IMR-90 (cell line): Measurements from ENCODE around the gene STAT4. TPM values are rescaled to one million over a fixed set of nuclear protein-coding genes. Genes with fewer than 3 reads are reported as not detected.
A peak's percentile ranks its signal among the peaks of the same experiment; 100 is the strongest.

Experiments used
- ATAC-seq: fragments of 200-7000 bp; cut with Tn5 transposase; 2 replicates; pipeline ENCODE4 v1.9.1; 2020; ENCODE audit warnings: low read depth, mild to moderate bottlenecking, moderate library complexity
- BruUV-seq: library from RNA; stranded (reverse); fragments of 400-500 nt; replicated peaks from 2 replicates; lab custom pipeline; 2021; lab: Mats Ljungman, UMichigan
- CTCF ChIA-PET: fragments of 300-600 bp; formaldehyde crosslinking; extraction: SDS; loops from one replicate; lab custom pipeline; 2021; ENCODE audit warnings: antibody characterized with exemption; lab: Yijun Ruan, JAX
- POLR2A ChIA-PET: fragments of 300-600 bp; sonication (Branson Sonifier 250); formaldehyde crosslinking; loops from one replicate; lab custom pipeline; 2022; ENCODE audit warnings: antibody characterized with exemption; ENCODE audit not compliant: unreplicated experiment; lab: Charles Lee
- DNase-seq: peaks from one replicate; pipeline ENCODE4 v3.0.0; 2013
- H2AFZ ChIP-seq: replicated peaks from 2 replicates; pipeline ENCODE3; 2013; ENCODE audit warnings: low read length, mild to moderate bottlenecking; ENCODE audit not compliant: poor library complexity
- H2AK5ac ChIP-seq: 2 replicates; pipeline ENCODE4 v1.6.1; 2013; ENCODE audit warnings: low read depth, low read length, inconsistent platforms
- H2AK9ac ChIP-seq: replicated peaks from 2 replicates; pipeline ENCODE3; 2013; ENCODE audit warnings: mild to moderate bottlenecking, low read depth, low read length, moderate library complexity; ENCODE audit not compliant: poor library complexity
- H2BK120ac ChIP-seq: 2 replicates; pipeline ENCODE4 v1.6.1; 2013; ENCODE audit warnings: low read depth, low read length, inconsistent platforms
- H2BK15ac ChIP-seq: 3 replicates; pipeline ENCODE4 v1.6.1; 2013; ENCODE audit warnings: low read depth, low read length, inconsistent platforms
- H2BK20ac ChIP-seq: 2 replicates; pipeline ENCODE4 v1.6.1; 2013; ENCODE audit warnings: low read depth, mild to moderate bottlenecking, inconsistent platforms, low read length, moderate library complexity
- H2BK5ac ChIP-seq: 2 replicates; pipeline ENCODE4 v1.6.1; 2013; ENCODE audit warnings: mild to moderate bottlenecking, low read depth, low read length, inconsistent platforms; ENCODE audit not compliant: poor library complexity, severe bottlenecking
- H3K14ac ChIP-seq: replicated peaks from 2 replicates; pipeline ENCODE4 v1.6.1; 2013; ENCODE audit warnings: low read depth, low read length, inconsistent platforms
- H3K18ac ChIP-seq: 2 replicates; pipeline ENCODE4 v1.6.1; 2013; ENCODE audit warnings: low read depth, low read length, control low read depth
- H3K23ac ChIP-seq: 2 replicates; pipeline ENCODE4 v1.6.1; 2013; ENCODE audit warnings: low read depth, low read length, inconsistent platforms
- H3K27ac ChIP-seq: 2 replicates; pipeline ENCODE4 v1.5.1; 2013; ENCODE audit warnings: mild to moderate bottlenecking, control low read depth, low read length; ENCODE audit not compliant: insufficient read depth
- H3K27me3 ChIP-seq: 2 replicates; pipeline ENCODE4 v1.6.1; 2013; ENCODE audit warnings: low read length; ENCODE audit not compliant: control insufficient read depth, insufficient read depth
- H3K36me3 ChIP-seq: 2 replicates; pipeline ENCODE4 v1.6.1; 2013; ENCODE audit warnings: low read length, mixed read lengths; ENCODE audit not compliant: control insufficient read depth, insufficient read depth
- H3K4ac ChIP-seq: 2 replicates; pipeline ENCODE4 v1.6.1; 2013; ENCODE audit warnings: low read depth, low read length, inconsistent platforms
- H3K4me1 ChIP-seq: 2 replicates; pipeline ENCODE4 v1.6.1; 2013; ENCODE audit warnings: low read length, mixed read lengths; ENCODE audit not compliant: control insufficient read depth, insufficient read depth
- H3K4me2 ChIP-seq: 2 replicates; pipeline ENCODE4 v1.6.1; 2013; ENCODE audit warnings: low read depth, mild to moderate bottlenecking, control low read depth, low read length, moderate library complexity
- H3K4me3 ChIP-seq: 2 replicates; pipeline ENCODE4 v1.5.1; 2013; ENCODE audit warnings: low read depth, mild to moderate bottlenecking, control low read depth, low read length, moderate library complexity; ENCODE audit not compliant: insufficient read depth
- H3K56ac ChIP-seq: 2 replicates; pipeline ENCODE4 v1.6.1; 2013; ENCODE audit warnings: low read length, inconsistent platforms; ENCODE audit not compliant: insufficient read depth; ENCODE audit errors: extremely low read depth
- H3K79me1 ChIP-seq, 2 experiments: 2 replicates each; pipeline ENCODE4 v1.6.1; 2013; ENCODE audit warnings: low read length in 2 of 2, inconsistent platforms in 1 of 2, low read depth in 1 of 2
- H3K9ac ChIP-seq: 2 replicates; pipeline ENCODE4 v1.6.1; 2013; ENCODE audit warnings: low read depth, low read length, control low read depth
- H3K9me1 ChIP-seq: 2 replicates; pipeline ENCODE4 v1.6.1; 2013; ENCODE audit warnings: low read length, inconsistent platforms; ENCODE audit not compliant: insufficient read depth
- H3K9me3 ChIP-seq: 2 replicates; pipeline ENCODE4 v1.6.1; 2013; ENCODE audit warnings: low read length; ENCODE audit not compliant: control insufficient read depth, insufficient read depth
- H4K20me1 ChIP-seq: 2 replicates; pipeline ENCODE4 v1.6.1; 2013; ENCODE audit warnings: low read length, inconsistent platforms; ENCODE audit not compliant: insufficient read depth
- H4K5ac ChIP-seq: 2 replicates; pipeline ENCODE4 v1.6.1; 2013; ENCODE audit warnings: mild to moderate bottlenecking, low read depth, low read length, control low read depth
- H4K8ac ChIP-seq, 2 experiments: 2 replicates each; pipeline ENCODE4 v1.6.1; 2013; ENCODE audit warnings: low read depth in 2 of 2, low read length in 2 of 2, control low read depth in 1 of 2, inconsistent platforms in 1 of 2
- H4K91ac ChIP-seq: 2 replicates; pipeline ENCODE4 v1.6.1; 2013; ENCODE audit warnings: low read depth, low read length, inconsistent platforms; ENCODE audit not compliant: insufficient read depth
- CEBPB ChIP-seq: IDR thresholded peaks from 2 replicates; pipeline ENCODE4 v1.6.1; 2012; ENCODE audit warnings: low read depth, low read length, improper control_type of control experiment
- CHD1 ChIP-seq: IDR thresholded peaks from 2 replicates; pipeline ENCODE4 v1.6.1; 2012; ENCODE audit warnings: low read depth, low read length, improper control_type of control experiment
- FOS ChIP-seq: fragments of 150-350 bp; IDR thresholded peaks from 2 replicates; pipeline ENCODE4 v1.6.1; 2016; ENCODE audit warnings: low read depth, low read length
- MXI1 ChIP-seq: IDR thresholded peaks from 2 replicates; pipeline ENCODE4 v1.6.1; 2012; ENCODE audit warnings: low read depth, mild to moderate bottlenecking, low read length, moderate library complexity, borderline replicate concordance
- NFE2L2 ChIP-seq: fragments of 150-350 bp; IDR thresholded peaks from 2 replicates; pipeline ENCODE4 v1.6.1; 2016; ENCODE audit warnings: low read depth, mild to moderate bottlenecking, low read length
- RAD21 ChIP-seq: IDR thresholded peaks from 2 replicates; pipeline ENCODE4 v1.6.1; 2012; ENCODE audit warnings: low read length, improper control_type of control experiment
- RCOR1 ChIP-seq: IDR thresholded peaks from 2 replicates; pipeline ENCODE4 v1.6.1; 2012; ENCODE audit warnings: mild to moderate bottlenecking, low read length, improper control_type of control experiment; ENCODE audit not compliant: insufficient replicate concordance
- WGBS, 2 experiments: methylation state at CpG; one replicate each; pipeline versions ENCODE4 v1.1.5 to v1.1.7; 2013; ENCODE audit warnings: missing lambda C conversion rate in 2 of 2; ENCODE audit not compliant: insufficient read length in 1 of 2; ENCODE audit errors: extremely low coverage in 2 of 2; 5-methylcytosine and 5-hydroxymethylcytosine counted together
- dilution Hi-C: fragments of 300-500 bp; cut with HindIII; formaldehyde crosslinking; loops from one replicate; pipeline ENCODE4 v1.14.3; 2018; ENCODE audit warnings: low sequenced_read_pairs; ENCODE audit not compliant: unreplicated experiment
- in situ Hi-C: fragments of 300-500 bp; cut with MboI; formaldehyde crosslinking; loops from 3 replicates; pipeline ENCODE4 v1.14.3; 2019; ENCODE audit warnings: low sequenced_read_pairs, inconsistent platforms, mixed read lengths
- intact Hi-C: fragments of 100-400 bp; cut with micrococcal nuclease; formaldehyde crosslinking; loops from 2 replicates; pipeline ENCODE4 v1.10.0; 2022
- polyA plus RNA-seq, 3 experiments: library from polyadenylated mRNA; depleted of rRNA; stranded (reverse); fragments of >200 nt; gene quantifications; 2 replicates each; pipeline ENCODE4 v1.2.3, GENCODE V29; 2012; ENCODE audit warnings: low replicate concordance in 1 of 3
- total RNA-seq: library from RNA; depleted of rRNA; stranded (reverse); fragments of >200 nt; gene quantifications from 2 replicates; pipeline ENCODE4 v1.2.3, GENCODE V29; 2012
- TF ChIP-seq, protein P1 (sequence below): fragments of 150-350 bp; IDR thresholded peaks from 2 replicates; pipeline ENCODE4 v1.6.1; 2016; ENCODE audit warnings: low read depth, mild to moderate bottlenecking, low read length, moderate library complexity, borderline replicate concordance
- TF ChIP-seq, protein P2 (sequence below): conservative IDR thresholded peaks from 2 replicates; pipeline ENCODE4 v1.5.1; 2012; ENCODE audit warnings: mild to moderate bottlenecking, low read depth, low read length, improper control_type of control experiment

STAT4 gene
- total and polyA plus RNA-seq, 2 of the 4 experiments (the other 2 are of a cell fraction) = 0.36 to 0.48 TPM

DNA sequence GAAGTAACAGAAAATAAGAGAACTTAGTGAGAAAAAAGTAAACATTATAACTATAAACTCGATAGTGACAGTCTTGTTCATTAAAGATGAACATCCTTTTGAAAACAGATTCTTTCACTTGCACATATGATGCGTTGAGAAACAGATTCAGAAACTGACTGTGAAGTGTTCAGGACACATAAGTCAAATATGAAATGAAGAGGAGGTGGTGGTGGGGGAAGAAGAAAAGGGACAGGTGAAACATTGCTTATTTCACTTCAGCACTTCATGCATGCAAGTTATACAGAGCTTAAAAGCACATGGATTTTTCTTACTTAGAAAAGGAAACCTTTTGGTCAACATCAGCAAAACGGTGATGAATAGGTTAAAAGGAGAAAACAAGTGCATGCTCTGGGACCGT, 42.5 kb downstream of the STAT4 start:
- Histone ChIP-seq H4K8ac (no peak overlapping the region), H2BK5ac (no peak overlapping the region), H2BK120ac (no peak overlapping the region), H3K27ac (no peak overlapping the region), H3K9ac (no peak overlapping the region), H3K18ac (no peak overlapping the region), H3K9me3 (no peaks in the 10 kb centered on the region), H3K14ac (peak overlapping the region; percentile 16; the same call in 1 of the 2 replicates), H2BK20ac (no peak overlapping the region), H3K36me3 (no peaks in the 10 kb centered on the region), H3K4ac (no peak overlapping the region), H3K79me1 (no peaks in the 10 kb centered on the region), H3K4me1 (no peaks in the 10 kb centered on the region), H2AFZ (no peak overlapping the region), H4K5ac (no peak overlapping the region), H3K4me3 (no peak overlapping the region), H2AK9ac (no peak overlapping the region), H3K9me1 (no peaks in the 10 kb centered on the region), H3K4me2 (no peak overlapping the region), H4K91ac (no peak overlapping the region), H3K56ac (no peak overlapping the region), H2AK5ac (no peak overlapping the region), H3K23ac (no peak overlapping the region), H4K20me1 (no peaks in the 10 kb centered on the region), H2BK15ac (no peak overlapping the region), H3K27me3 (no peaks in the 10 kb centered on the region)
- no peak for DNase-seq
- in situ Hi-C loops = no loop called here
- TF ChIP-seq RAD21 (no peak), FOS (no peak), CEBPB (no peak), NFE2L2 (no peak), RCOR1 (no peak), CHD1 (no peak), MXI1 (no peak)
- TF ChIP-seq, protein P1, sequence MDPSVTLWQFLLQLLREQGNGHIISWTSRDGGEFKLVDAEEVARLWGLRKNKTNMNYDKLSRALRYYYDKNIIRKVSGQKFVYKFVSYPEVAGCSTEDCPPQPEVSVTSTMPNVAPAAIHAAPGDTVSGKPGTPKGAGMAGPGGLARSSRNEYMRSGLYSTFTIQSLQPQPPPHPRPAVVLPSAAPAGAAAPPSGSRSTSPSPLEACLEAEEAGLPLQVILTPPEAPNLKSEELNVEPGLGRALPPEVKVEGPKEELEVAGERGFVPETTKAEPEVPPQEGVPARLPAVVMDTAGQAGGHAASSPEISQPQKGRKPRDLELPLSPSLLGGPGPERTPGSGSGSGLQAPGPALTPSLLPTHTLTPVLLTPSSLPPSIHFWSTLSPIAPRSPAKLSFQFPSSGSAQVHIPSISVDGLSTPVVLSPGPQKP = no peak
- TF ChIP-seq, protein P2, sequence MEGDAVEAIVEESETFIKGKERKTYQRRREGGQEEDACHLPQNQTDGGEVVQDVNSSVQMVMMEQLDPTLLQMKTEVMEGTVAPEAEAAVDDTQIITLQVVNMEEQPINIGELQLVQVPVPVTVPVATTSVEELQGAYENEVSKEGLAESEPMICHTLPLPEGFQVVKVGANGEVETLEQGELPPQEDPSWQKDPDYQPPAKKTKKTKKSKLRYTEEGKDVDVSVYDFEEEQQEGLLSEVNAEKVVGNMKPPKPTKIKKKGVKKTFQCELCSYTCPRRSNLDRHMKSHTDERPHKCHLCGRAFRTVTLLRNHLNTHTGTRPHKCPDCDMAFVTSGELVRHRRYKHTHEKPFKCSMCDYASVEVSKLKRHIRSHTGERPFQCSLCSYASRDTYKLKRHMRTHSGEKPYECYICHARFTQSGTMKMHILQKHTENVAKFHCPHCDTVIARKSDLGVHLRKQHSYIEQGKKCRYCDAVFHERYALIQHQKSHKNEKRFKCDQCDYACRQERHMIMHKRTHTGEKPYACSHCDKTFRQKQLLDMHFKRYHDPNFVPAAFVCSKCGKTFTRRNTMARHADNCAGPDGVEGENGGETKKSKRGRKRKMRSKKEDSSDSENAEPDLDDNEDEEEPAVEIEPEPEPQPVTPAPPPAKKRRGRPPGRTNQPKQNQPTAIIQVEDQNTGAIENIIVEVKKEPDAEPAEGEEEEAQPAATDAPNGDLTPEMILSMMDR = no peak
- ChIA-PET POLR2A (interaction anchor here (0.7 kb wide), 1 partner anchor 41 kb away, joined by 4 read pairs; no protein-coding TSS in a partner anchor), CTCF (no interaction called here)
- dilution Hi-C loops = no loop called here
- intact Hi-C loops = no loop called here
- WGBS, 2 experiments = 33% methylated on average over 1 of the region's 4 CpGs; no CpG with 5 or more reads in 1 of the 2 experiments
- BruUV-seq = no TSS peak
- no peak for ATAC-seq
